G401 (cell line): ENCODE data around the gene KERA. TPM values are rescaled to one million over a fixed set of nuclear protein-coding genes. Genes with fewer than 3 reads are reported as not detected.

Experiments used
- DNase-seq: peaks from one replicate; pipeline ENCODE4 v3.0.0-alpha.2; 2015; ENCODE audit warnings: low spot score
- in situ Hi-C: cut with HindIII; loops from 2 replicates; pipeline ENCODE4 v1.10.0; 2016; ENCODE audit warnings: low sequenced_read_pairs, mixed read lengths
- total RNA-seq: library from RNA; depleted of rRNA; stranded (reverse); fragments of >200 nt; shearing (Covaris generic); gene quantifications from 2 replicates; pipeline ENCODE4 v1.2.3, GENCODE V29; 2014; rRNA removed

Gene KERA
- total RNA-seq, 1 experiment from 2014 or later = not detected

- DNase-seq = no peak
- in situ Hi-C loops = no loop called here
These were observed 34.4 kb downstream of the KERA start for GRCh38 chr12:91023326-91024004.

GRCh38 chr12:91021076-91021475 is 36.7 kb downstream of the KERA start:
- in situ Hi-C loops = no loop called here
- DNase-seq = no peak

- no peak for DNase-seq
- in situ Hi-C loops = no loop called here
These were observed 38.4 kb downstream of the KERA start for GRCh38 chr12:91019455-91019854.

- in situ Hi-C loops = no loop called here
- DNase-seq = no peak
These were observed 40.1 kb downstream of the KERA start for GRCh38 chr12:91017511-91018263.

- no peak for DNase-seq
- in situ Hi-C loops = no loop called here
These were observed 40.8 kb downstream of the KERA start for GRCh38 chr12:91017043-91017442.

GRCh38 chr12:91009319-91009950 is 48.4 kb downstream of the KERA start:
- in situ Hi-C loops = no loop called here
- DNase-seq = no peak

GRCh38 chr12:91007531-91008290 is 50.1 kb downstream of the KERA start:
- in situ Hi-C loops = no loop called here
- DNase-seq = no peak

GRCh38 chr12:91004872-91005271 is 53.0 kb downstream of the KERA start, which contains the start of gene EPYC:
Gene EPYC, minus strand, starts transcription at chr12:91004972. Its CDS starts 2,407 bp downstream, at chr12:91002565.
- DNase-seq = no peak
- in situ Hi-C loops = no loop called here

- in situ Hi-C loops = no loop called here
- DNase-seq = no peak
These were observed 54.1 kb downstream of the KERA start for GRCh38 chr12:91003737-91004136.

GRCh38 chr12:91001306-91001705 is 56.5 kb downstream of the KERA start:
- in situ Hi-C loops = no loop called here
- no peak for DNase-seq

Other genes with a start within 250 kb of the KERA start
- gene CCER1, start 102.8 kb downstream of the KERA start, total RNA-seq = not detected in 2 replicates
- not detected in 2 replicates for gene EPYC, start 53.1 kb downstream of the KERA start, total RNA-seq
- gene LUM, start 53.5 kb upstream of the KERA start, total RNA-seq = not detected in 2 replicates
- not detected in 2 replicates for gene DCN, start 124.8 kb upstream of the KERA start, total RNA-seq